Astrocyte (in vitro differentiated cells and primary cell): ENCODE data around the gene NFKB1. TPM values are rescaled to one million over a fixed set of nuclear protein-coding genes. Genes with fewer than 3 reads are reported as not detected.

Experiments used
- DNase-seq: peaks from one replicate; pipeline ENCODE4 v3.0.0-alpha.2; 2010; ENCODE audit warnings: low read depth
- FAIRE-seq: peaks from 2 replicates; lab custom pipeline; 2011; peaks lifted over from hg19 to GRCh38; lab: Jason Lieb, UNC
- H2AFZ ChIP-seq: 2 replicates; pipeline ENCODE4 v1.6.0; 2012; ENCODE audit warnings: low read depth, low read length, inconsistent platforms
- H3K27ac ChIP-seq: 2 replicates; pipeline ENCODE4 v1.5.1; 2011; ENCODE audit warnings: low read depth, low read length, inconsistent platforms
- H3K27me3 ChIP-seq: 2 replicates; pipeline ENCODE4 v1.6.0; 2011; ENCODE audit warnings: low read length, inconsistent platforms; ENCODE audit not compliant: insufficient read depth
- H3K36me3 ChIP-seq: 2 replicates; pipeline ENCODE4 v1.5.1; 2011; ENCODE audit warnings: low read length, inconsistent platforms; ENCODE audit not compliant: insufficient read depth
- H3K4me1 ChIP-seq: 2 replicates; pipeline ENCODE4 v1.5.1; 2011; ENCODE audit warnings: low read length, inconsistent platforms; ENCODE audit not compliant: insufficient read depth
- H3K4me2 ChIP-seq: 2 replicates; pipeline ENCODE4 v1.6.0; 2012; ENCODE audit warnings: low read length, inconsistent platforms
- H3K4me3 ChIP-seq: 2 replicates; pipeline ENCODE4 v1.5.1; 2011; ENCODE audit warnings: low read depth, mild to moderate bottlenecking, low read length, inconsistent platforms; ENCODE audit not compliant: insufficient read depth
- H3K79me2 ChIP-seq: 2 replicates; pipeline ENCODE4 v1.6.0; 2012; ENCODE audit warnings: mild to moderate bottlenecking, low read length, inconsistent platforms; ENCODE audit not compliant: insufficient read depth
- H3K9ac ChIP-seq: 2 replicates; pipeline ENCODE4 v1.6.0; 2012; ENCODE audit warnings: mild to moderate bottlenecking, low read length, inconsistent platforms
- H3K9me3 ChIP-seq: 2 replicates; pipeline ENCODE4 v1.5.1; 2012; ENCODE audit warnings: low read depth, mild to moderate bottlenecking, low read length, inconsistent platforms; ENCODE audit not compliant: insufficient read depth
- H4K20me1 ChIP-seq: 2 replicates; pipeline ENCODE4 v1.6.0; 2012; ENCODE audit warnings: low read length, inconsistent platforms; ENCODE audit not compliant: insufficient read depth
- H3K27ac Mint-ChIP-seq: one replicate; pipeline ENCODE4 v1.8.0; 2021; ENCODE audit warnings: mild to moderate bottlenecking, mixed read lengths; ENCODE audit not compliant: unreplicated experiment
- H3K27me3 Mint-ChIP-seq: one replicate; pipeline ENCODE4 v1.8.0; 2021; ENCODE audit warnings: low read depth, mixed read lengths; ENCODE audit not compliant: unreplicated experiment
- H3K36me3 Mint-ChIP-seq: one replicate; pipeline ENCODE4 v1.8.0; 2021; ENCODE audit warnings: low read depth, mixed read lengths; ENCODE audit not compliant: unreplicated experiment
- H3K4me1 Mint-ChIP-seq: one replicate; pipeline ENCODE4 v1.8.0; 2021; ENCODE audit warnings: low read depth, mixed read lengths; ENCODE audit not compliant: unreplicated experiment
- H3K4me3 Mint-ChIP-seq: one replicate; pipeline ENCODE4 v1.8.0; 2021; ENCODE audit warnings: mild to moderate bottlenecking, moderate library complexity, mixed read lengths; ENCODE audit not compliant: unreplicated experiment
- H3K9me3 Mint-ChIP-seq: one replicate; pipeline ENCODE4 v1.8.0; 2021; ENCODE audit warnings: mild to moderate bottlenecking, mixed read lengths; ENCODE audit not compliant: unreplicated experiment
- CTCF ChIP-seq: IDR thresholded peaks from 2 replicates; pipeline ENCODE4 v1.5.1; 2011; ENCODE audit warnings: low read depth, mild to moderate bottlenecking, inconsistent platforms, low read length, moderate library complexity; ENCODE audit not compliant: insufficient read depth
- EZH2 ChIP-seq: IDR thresholded peaks from 2 replicates; pipeline ENCODE4 v1.6.1; 2012; ENCODE audit warnings: mild to moderate bottlenecking, low read length, inconsistent platforms; ENCODE audit not compliant: insufficient read depth
- total RNA-seq: library from RNA; stranded (reverse); gene quantifications from 2 replicates; pipeline ENCODE4 v1.2.1, GENCODE V29; 2021

The NFKB1 gene
- total RNA-seq, 1 donor from 2014 or later, result 19.9 TPM

GRCh38 chr4:102601586-102602227 lies 100.5 kb downstream of the NFKB1 start:
- Mint-ChIP-seq H3K36me3 (peaks cover 24% of the 10 kb centered on the region), H3K4me1 (peaks cover 23% of the 10 kb centered on the region), H3K4me3 (no peak overlapping the region), H3K27me3 (no peaks in the 10 kb centered on the region), H3K9me3 (no peaks in the 10 kb centered on the region), H3K27ac (no peak overlapping the region)
- DNase-seq (no peak), FAIRE-seq (no peak)
- Histone ChIP-seq H3K4me1 (peaks cover 5% of the 10 kb centered on the region), H3K9ac (no peak overlapping the region), H3K4me2 (no peak overlapping the region), H3K27ac (no peak overlapping the region), H3K4me3 (no peak overlapping the region), H3K79me2 (no peaks in the 10 kb centered on the region), H3K27me3 (no peaks in the 10 kb centered on the region), H4K20me1 (no peaks in the 10 kb centered on the region), H3K9me3 (no peaks in the 10 kb centered on the region), H3K36me3 (peaks cover 25% of the 10 kb centered on the region), H2AFZ (no peak overlapping the region)
- TF ChIP-seq EZH2, result no peak
- no peak for TF ChIP-seq CTCF

- H3K4me3 ChIP-seq, result no peak overlapping the region
- no peaks in the 10 kb centered on the region for H3K4me1 ChIP-seq
- Mint-ChIP-seq H3K9me3 (no peaks in the 10 kb centered on the region), H3K4me3 (no peak overlapping the region), H3K36me3 (peaks cover 26% of the 10 kb centered on the region), H3K27ac (no peak overlapping the region), H3K4me1 (peaks cover 18% of the 10 kb centered on the region), H3K27me3 (no peaks in the 10 kb centered on the region)
- H3K36me3 ChIP-seq, result peaks cover 12% of the 10 kb centered on the region
- no peak overlapping the region for H3K27ac ChIP-seq
- DNase-seq, result no peak
- H3K9me3 ChIP-seq, result no peaks in the 10 kb centered on the region
- no peak for FAIRE-seq
- H3K9ac ChIP-seq, result no peak overlapping the region
- H3K27me3 ChIP-seq, result no peaks in the 10 kb centered on the region
- no peaks in the 10 kb centered on the region for H3K79me2 ChIP-seq
- no peaks in the 10 kb centered on the region for H4K20me1 ChIP-seq
- TF ChIP-seq CTCF, result no peak
- H3K4me2 ChIP-seq, result no peak overlapping the region
- H2AFZ ChIP-seq, result no peak overlapping the region
Measured at GRCh38 chr4:102604222-102604940, 103.2 kb downstream of the NFKB1 start.

- no peak overlapping the region for H2AFZ ChIP-seq
- H3K9ac ChIP-seq, result no peak overlapping the region
- H3K36me3 ChIP-seq, result peaks cover 20% of the 10 kb centered on the region
- H3K79me2 ChIP-seq, result no peaks in the 10 kb centered on the region
- no peak overlapping the region for H3K4me3 Mint-ChIP-seq
- H3K4me2 ChIP-seq, result no peak overlapping the region
- no peaks in the 10 kb centered on the region for H4K20me1 ChIP-seq
- no peaks in the 10 kb centered on the region for H3K9me3 Mint-ChIP-seq
- H3K9me3 ChIP-seq, result no peaks in the 10 kb centered on the region
- no peak overlapping the region for H3K4me3 ChIP-seq
- H3K27me3 Mint-ChIP-seq, result no peaks in the 10 kb centered on the region
- H3K4me1 ChIP-seq, result no peaks in the 10 kb centered on the region
- no peaks in the 10 kb centered on the region for H3K27me3 ChIP-seq
- DNase-seq (no peak), FAIRE-seq (no peak)
- no peak overlapping the region for H3K27ac Mint-ChIP-seq
- no peak overlapping the region for H3K27ac ChIP-seq
- H3K36me3 Mint-ChIP-seq, result peaks cover 30% of the 10 kb centered on the region
- TF ChIP-seq CTCF (no peak), EZH2 (no peak)
- H3K4me1 Mint-ChIP-seq, result peaks cover 12% of the 10 kb centered on the region
Measured at GRCh38 chr4:102606261-102606660, 105.1 kb downstream of the NFKB1 start.
